Stimulated activated naive CD8-positive, alpha-beta T cell treated with anti-CD3 and anti-CD28 coated beads, Interleukin-15, Interleukin-2, amounts not matched to agents 100 ng/mL and 50 ng/mL, for 24 hours (primary cell): ENCODE measurements around the gene AHI1.
"Not testable (repeated sequence)": the region's sequence is repeated elsewhere in the genome, so short reads cannot be mapped to it uniquely, and the experiment has no call there.

Source experiments
- H3K27ac Mint-ChIP-seq: one replicate; pipeline ENCODE4 v1.8.0; 2021; ENCODE audit warnings: mild to moderate bottlenecking, mixed read lengths
- H3K27me3 Mint-ChIP-seq: one replicate; pipeline ENCODE4 v1.8.0; 2021; ENCODE audit warnings: mixed read lengths
- H3K36me3 Mint-ChIP-seq: one replicate; pipeline ENCODE4 v1.8.0; 2021; ENCODE audit warnings: low read depth, mixed read lengths
- H3K4me1 Mint-ChIP-seq: one replicate; pipeline ENCODE4 v1.8.0; 2021; ENCODE audit warnings: low read depth, mixed read lengths
- H3K4me3 Mint-ChIP-seq: one replicate; pipeline ENCODE4 v1.8.0; 2021; ENCODE audit warnings: mild to moderate bottlenecking, mixed read lengths
- H3K9me3 Mint-ChIP-seq: one replicate; pipeline ENCODE4 v1.8.0; 2021; ENCODE audit warnings: mixed read lengths

AHI1 gene

GRCh38 chr6:135496800-135497411, 634 bp downstream of the AHI1 start:
- Mint-ChIP-seq H3K4me3 (no peak overlapping the region), H3K27ac (peak overlapping the region; percentile 50), H3K4me1 (peaks cover 25% of the 10 kb centered on the region), H3K27me3 (no peaks in the 10 kb centered on the region), H3K9me3 (no peaks in the 10 kb centered on the region), H3K36me3 (peaks cover 42% of the 10 kb centered on the region)

GRCh38 chr6:135493218-135493961, 4.2 kb downstream of the AHI1 start:
- Mint-ChIP-seq H3K36me3 (peaks cover 77% of the 10 kb centered on the region), H3K9me3 (no peaks in the 10 kb centered on the region), H3K27me3 (no peaks in the 10 kb centered on the region), H3K27ac (no peak overlapping the region), H3K4me3 (no peak overlapping the region), H3K4me1 (peaks cover 25% of the 10 kb centered on the region)

- Mint-ChIP-seq H3K4me1 (peaks cover 10% of the 10 kb centered on the region), H3K27ac (no peak overlapping the region), H3K9me3 (peaks cover 4% of the 10 kb centered on the region), H3K27me3 (no peaks in the 10 kb centered on the region), H3K4me3 (no peak overlapping the region), H3K36me3 (peaks cover 91% of the 10 kb centered on the region)
Observed at GRCh38 chr6:135490381-135490780, 7.2 kb downstream of the AHI1 start.

GRCh38 chr6:135488023-135488422, 9.5 kb downstream of the AHI1 start:
- no peaks in the 10 kb centered on the region for H3K4me1 Mint-ChIP-seq
- H3K4me3 Mint-ChIP-seq = no peak overlapping the region
- no peaks in the 10 kb centered on the region for H3K27me3 Mint-ChIP-seq
- H3K27ac Mint-ChIP-seq = no peak overlapping the region
- H3K9me3 Mint-ChIP-seq = peaks cover 10% of the 10 kb centered on the region
- peaks cover 90% of the 10 kb centered on the region for H3K36me3 Mint-ChIP-seq

- H3K27ac Mint-ChIP-seq, H3K4me1 Mint-ChIP-seq, H3K4me3 Mint-ChIP-seq, H3K27me3 Mint-ChIP-seq: not testable (repeated sequence)
- Mint-ChIP-seq H3K9me3 (peaks cover 29% of the 10 kb centered on the region), H3K36me3 (peaks cover 89% of the 10 kb centered on the region)
Observed at GRCh38 chr6:135483903-135484302, 13.6 kb downstream of the AHI1 start.

- no peaks in the 10 kb centered on the region for H3K4me1 Mint-ChIP-seq
- H3K27ac Mint-ChIP-seq = no peak overlapping the region
Observed at GRCh38 chr6:135481783-135482369, 15.7 kb downstream of the AHI1 start.

GRCh38 chr6:135479601-135480000, 17.9 kb downstream of the AHI1 start:
- Mint-ChIP-seq H3K9me3 (peaks cover 26% of the 10 kb centered on the region), H3K4me1 (no peaks in the 10 kb centered on the region), H3K36me3 (peaks cover 88% of the 10 kb centered on the region), H3K4me3 (no peak overlapping the region), H3K27ac (no peak overlapping the region), H3K27me3 (no peaks in the 10 kb centered on the region)

More at GRCh38 chr6:135481783-135482369, 15.7 kb downstream of the AHI1 start:
- H3K4me3 Mint-ChIP-seq = no peak overlapping the region
- H3K36me3 Mint-ChIP-seq = peaks cover 90% of the 10 kb centered on the region
- no peaks in the 10 kb centered on the region for H3K27me3 Mint-ChIP-seq
- H3K9me3 Mint-ChIP-seq = peaks cover 30% of the 10 kb centered on the region

GRCh38 chr6:135478626-135479025, 18.9 kb downstream of the AHI1 start:
- H3K27me3 Mint-ChIP-seq = no peaks in the 10 kb centered on the region
- H3K36me3 Mint-ChIP-seq = peaks cover 84% of the 10 kb centered on the region
- H3K4me1 Mint-ChIP-seq = no peaks in the 10 kb centered on the region
- H3K4me3 Mint-ChIP-seq = no peak overlapping the region
- H3K9me3 Mint-ChIP-seq = peaks cover 23% of the 10 kb centered on the region
- no peak overlapping the region for H3K27ac Mint-ChIP-seq

GRCh38 chr6:135475292-135475886, 22.2 kb downstream of the AHI1 start:
- H3K4me3 Mint-ChIP-seq = no peak overlapping the region
- H3K36me3 Mint-ChIP-seq = peaks cover 78% of the 10 kb centered on the region
- peaks cover 18% of the 10 kb centered on the region for H3K9me3 Mint-ChIP-seq
- no peaks in the 10 kb centered on the region for H3K27me3 Mint-ChIP-seq
- H3K4me1 Mint-ChIP-seq = peaks cover 3% of the 10 kb centered on the region
- H3K27ac Mint-ChIP-seq = no peak overlapping the region

- Mint-ChIP-seq H3K4me1 (peaks cover 11% of the 10 kb centered on the region), H3K27me3 (no peaks in the 10 kb centered on the region), H3K9me3 (peaks cover 12% of the 10 kb centered on the region), H3K27ac (no peak overlapping the region), H3K36me3 (peaks cover 78% of the 10 kb centered on the region), H3K4me3 (no peak overlapping the region)
Observed at GRCh38 chr6:135474362-135474761, 23.2 kb downstream of the AHI1 start.

- H3K4me3 Mint-ChIP-seq = no peak overlapping the region
- H3K9me3 Mint-ChIP-seq = peaks cover 4% of the 10 kb centered on the region
- H3K27ac Mint-ChIP-seq = peak overlapping the region; percentile 42
- H3K4me1 Mint-ChIP-seq = peaks cover 17% of the 10 kb centered on the region
- peaks cover 77% of the 10 kb centered on the region for H3K36me3 Mint-ChIP-seq
- H3K27me3 Mint-ChIP-seq = no peaks in the 10 kb centered on the region
Observed at GRCh38 chr6:135465903-135466302, 31.6 kb downstream of the AHI1 start.

- no peaks in the 10 kb centered on the region for H3K9me3 Mint-ChIP-seq
- peaks cover 13% of the 10 kb centered on the region for H3K4me1 Mint-ChIP-seq
- peaks cover 77% of the 10 kb centered on the region for H3K36me3 Mint-ChIP-seq
- no peak overlapping the region for H3K4me3 Mint-ChIP-seq
- H3K27me3 Mint-ChIP-seq = no peaks in the 10 kb centered on the region
- H3K27ac Mint-ChIP-seq = no peak overlapping the region
Observed at GRCh38 chr6:135465307-135465706, 32.2 kb downstream of the AHI1 start.

GRCh38 chr6:135464634-135465033, 32.9 kb downstream of the AHI1 start:
- Mint-ChIP-seq H3K27ac (no peak overlapping the region), H3K4me3 (no peak overlapping the region), H3K27me3 (no peaks in the 10 kb centered on the region), H3K4me1 (peaks cover 8% of the 10 kb centered on the region), H3K36me3 (peaks cover 72% of the 10 kb centered on the region), H3K9me3 (no peaks in the 10 kb centered on the region)

GRCh38 chr6:135461208-135461607, 36.3 kb downstream of the AHI1 start:
- no peak overlapping the region for H3K4me3 Mint-ChIP-seq
- H3K36me3 Mint-ChIP-seq = peaks cover 75% of the 10 kb centered on the region
- peaks cover 5% of the 10 kb centered on the region for H3K4me1 Mint-ChIP-seq
- H3K9me3 Mint-ChIP-seq = no peaks in the 10 kb centered on the region
- H3K27me3 Mint-ChIP-seq = no peaks in the 10 kb centered on the region
- H3K27ac Mint-ChIP-seq = no peak overlapping the region

GRCh38 chr6:135458051-135458450, 39.5 kb downstream of the AHI1 start:
- H3K27ac Mint-ChIP-seq = no peak overlapping the region
- H3K9me3 Mint-ChIP-seq = no peaks in the 10 kb centered on the region
- H3K4me3 Mint-ChIP-seq = no peak overlapping the region
- no peaks in the 10 kb centered on the region for H3K27me3 Mint-ChIP-seq
- no peaks in the 10 kb centered on the region for H3K4me1 Mint-ChIP-seq
- H3K36me3 Mint-ChIP-seq = peaks cover 66% of the 10 kb centered on the region
